COLO668 (cell line): ENCODE data around the gene OR2F2.

Source experiments
- DNase-seq: peaks from one replicate; lab custom pipeline; 2025; ENCODE audit not compliant: unreplicated experiment; lab: John Stamatoyannopoulos, UW

The OR2F2 gene

GRCh38 chr7:143975617-143976016 is 40.6 kb downstream of the OR2F2 start:
- no peak for DNase-seq

- no peak for DNase-seq
Observed at GRCh38 chr7:143978585-143978984, 43.6 kb downstream of the OR2F2 start.

GRCh38 chr7:143979359-143979758 is 44.3 kb downstream of the OR2F2 start:
- no peak for DNase-seq

GRCh38 chr7:143979998-143980397 is 45.0 kb downstream of the OR2F2 start:
- no peak for DNase-seq

- DNase-seq: no peak
Observed at GRCh38 chr7:143980746-143981510, 45.9 kb downstream of the OR2F2 start.

- no peak for DNase-seq
Observed at GRCh38 chr7:143983960-143984359, 48.9 kb downstream of the OR2F2 start.
